HEK293T (cell line): ENCODE results near the gene SLC15A3.

Experiments used
- FOXK2 ChIP-seq: fragments of 450-650 bp; IDR thresholded peaks from 2 replicates; pipeline ENCODE4 v1.6.1; 2016; ENCODE audit warnings: mild to moderate bottlenecking
- FOXM1 ChIP-seq: fragments of 450-650 bp; IDR thresholded peaks from 2 replicates; pipeline ENCODE4 v1.6.1; 2017; ENCODE audit warnings: mild to moderate bottlenecking, borderline replicate concordance
- LEF1 ChIP-seq: fragments of 450-650 bp; IDR thresholded peaks from 2 replicates; pipeline ENCODE4 v1.6.1; 2017; ENCODE audit warnings: mild to moderate bottlenecking, borderline replicate concordance

GRCh38 chr11:60905047-60905446, 46.9 kb downstream of the SLC15A3 start:
- TF ChIP-seq FOXK2 (no peak), FOXM1 (no peak), LEF1 (no peak)
